GM03348 (cell line): ENCODE data around the gene PLA2G4B.
A peak's percentile ranks its signal among the peaks of the same experiment; 100 is the strongest.

Source experiments
- DNase-seq: peaks from one replicate; pipeline ENCODE4 v3.0.0; 2012; ENCODE audit warnings: low spot score

Gene PLA2G4B

DNA sequence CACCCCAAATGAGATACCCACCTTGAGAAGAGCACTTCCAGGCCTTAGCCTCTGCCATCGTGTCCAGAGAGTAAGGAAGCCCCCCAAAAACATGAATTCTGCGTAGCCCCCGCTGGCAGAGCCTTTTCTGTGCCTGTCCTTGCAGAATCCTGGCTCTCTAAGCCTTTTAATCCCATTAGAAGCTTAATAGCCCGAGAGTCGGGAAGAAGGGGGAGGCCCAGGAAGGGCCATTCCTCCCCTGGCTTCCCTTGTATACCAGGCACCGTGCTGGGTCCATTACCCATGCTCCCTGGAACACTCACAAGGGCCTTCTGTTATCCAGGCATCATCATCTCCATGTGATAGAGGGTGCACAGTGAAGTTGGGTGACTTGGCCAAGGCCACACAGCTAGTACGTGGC, 48.1 kb downstream of the PLA2G4B start:
- DNase-seq = no peak

- DNase-seq = no peak
Observed at GRCh38 chr15:41887161-41887560, 48.5 kb downstream of the PLA2G4B start.

GRCh38 chr15:41887893-41888292, 49.2 kb downstream of the PLA2G4B start:
- no peak for DNase-seq

DNA sequence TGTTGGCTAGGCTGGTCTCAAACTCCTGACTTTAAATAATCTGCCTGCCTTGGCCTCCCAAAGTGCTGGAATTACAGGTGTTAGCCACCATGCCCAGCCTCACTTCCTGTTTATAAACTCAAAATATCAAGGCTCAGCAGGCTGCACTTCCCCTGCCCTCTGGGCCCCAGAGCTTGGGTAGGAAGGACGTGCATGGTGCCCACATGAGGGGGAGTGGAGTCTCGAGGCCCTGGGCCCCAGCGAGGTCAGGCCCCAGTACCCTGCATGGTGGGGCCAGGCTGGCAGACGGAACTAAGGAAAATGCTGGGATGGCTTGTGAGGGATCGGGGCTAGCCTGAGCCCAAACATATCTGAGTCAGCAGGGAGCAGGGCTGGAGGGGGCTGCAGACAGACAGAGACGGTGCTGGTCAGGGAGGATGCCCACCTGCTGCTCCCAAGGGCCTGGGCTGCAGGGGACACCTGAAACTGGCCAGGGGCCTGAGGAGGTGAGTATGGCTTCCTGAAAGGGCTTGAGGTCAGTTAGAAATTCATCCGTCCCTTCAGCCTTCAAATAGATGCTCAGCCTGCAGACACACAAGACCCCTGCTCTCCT, 50.1 kb downstream of the PLA2G4B start:
- no peak for DNase-seq

DNA sequence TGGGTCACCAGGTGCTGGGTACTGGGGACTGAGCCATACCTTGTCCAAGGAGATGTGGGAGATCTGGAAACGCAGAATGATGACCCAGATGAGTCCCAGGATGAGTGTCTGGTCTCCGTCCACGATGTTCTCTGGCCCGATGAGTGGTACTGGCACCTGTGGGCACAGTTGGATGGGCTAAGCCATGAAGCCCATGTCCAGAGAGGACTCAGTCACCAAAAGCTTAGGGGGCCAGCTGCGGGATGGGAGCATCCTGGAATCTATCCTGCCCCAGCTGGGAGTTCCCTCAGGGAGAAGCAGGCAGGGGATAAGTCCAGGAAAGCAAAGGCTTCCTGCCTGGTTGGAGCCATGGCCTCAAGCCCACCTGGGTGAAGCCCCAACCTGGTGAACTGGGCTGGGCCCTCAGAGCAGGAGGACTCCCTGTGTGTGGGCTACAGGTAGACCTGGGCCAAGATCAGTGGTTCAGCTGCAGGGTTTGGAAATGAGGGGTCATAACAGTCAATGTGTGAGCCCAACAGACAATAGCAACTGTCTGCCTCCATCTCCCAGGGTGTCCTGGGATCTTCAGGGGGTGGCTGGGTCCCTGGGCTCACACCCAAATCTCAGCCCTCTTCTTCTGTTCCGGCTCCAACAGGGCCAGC, 51.5 kb downstream of the PLA2G4B start:
- DNase-seq = no peak

DNA sequence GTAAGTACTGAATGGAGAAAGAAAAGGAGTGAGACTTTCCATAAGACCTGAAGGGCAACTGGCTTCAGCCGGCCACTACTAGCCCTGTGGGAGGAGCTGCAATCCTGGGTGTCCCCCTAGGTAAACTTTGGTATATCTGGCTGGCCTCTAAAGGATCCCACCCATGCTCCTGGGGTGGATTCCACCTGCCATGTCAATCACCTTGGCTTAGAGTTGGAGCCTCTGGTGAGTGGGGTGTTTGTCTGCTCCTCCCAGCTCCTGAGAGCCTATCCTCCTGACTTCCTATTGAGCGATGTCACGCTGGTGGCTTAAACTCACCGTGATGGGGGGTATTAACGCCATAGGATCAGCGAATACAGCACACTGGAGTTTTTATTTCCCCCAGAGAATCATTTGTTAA, 52.6 kb downstream of the PLA2G4B start:
- DNase-seq = no peak

GRCh38 chr15:41891946-41892345, 53.3 kb downstream of the PLA2G4B start:
- DNase-seq = no peak

GRCh38 chr15:41892621-41893421, 54.2 kb downstream of the PLA2G4B start:
- no peak for DNase-seq

DNA sequence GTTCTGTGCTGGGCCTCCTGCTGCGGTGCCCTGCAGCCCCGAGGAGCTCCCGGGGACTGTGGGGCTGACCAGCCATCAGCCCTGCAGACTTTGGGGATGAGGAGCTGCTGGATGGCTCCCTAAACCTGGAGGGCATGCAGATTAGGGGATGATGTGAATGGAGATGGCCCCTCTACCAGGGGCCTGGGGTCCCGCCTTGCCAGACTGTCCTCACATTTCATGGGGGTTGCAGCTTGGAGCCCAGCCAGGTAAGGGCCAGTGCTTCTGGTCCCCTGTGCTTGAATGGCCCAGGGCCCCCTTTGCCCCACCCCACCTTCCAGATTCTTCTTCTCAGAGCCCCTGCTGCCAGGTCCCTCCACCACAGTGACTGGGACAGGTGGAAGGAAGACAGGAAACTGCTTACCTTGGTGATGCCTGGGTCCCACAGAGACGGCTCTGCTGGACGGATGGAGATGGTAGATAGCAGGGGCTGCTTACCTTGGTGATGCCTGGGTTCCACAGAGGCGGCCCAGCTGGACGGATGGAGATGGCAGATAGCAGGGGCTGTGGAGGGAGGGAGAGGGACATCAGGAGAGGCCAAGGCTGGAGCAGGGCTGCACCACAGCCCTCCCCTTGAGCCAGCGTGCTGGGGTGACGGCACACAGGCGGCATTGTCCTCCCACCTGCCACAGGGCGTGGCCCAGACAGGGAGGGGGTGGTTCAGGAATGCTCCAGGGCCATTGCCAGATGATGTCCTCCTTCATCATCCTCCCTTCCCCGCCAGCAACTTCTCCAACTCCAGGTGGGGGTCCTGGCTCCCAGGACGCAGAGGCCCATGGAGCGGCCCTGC, 55.0 kb downstream of the PLA2G4B start, which contains the start of gene SPTBN5:
SPTBN5 (minus strand) TSS at position 632 of the 829 bp plus-strand sequence; CDS start at position 76, 556 bp downstream.
- no peak for DNase-seq

DNA sequence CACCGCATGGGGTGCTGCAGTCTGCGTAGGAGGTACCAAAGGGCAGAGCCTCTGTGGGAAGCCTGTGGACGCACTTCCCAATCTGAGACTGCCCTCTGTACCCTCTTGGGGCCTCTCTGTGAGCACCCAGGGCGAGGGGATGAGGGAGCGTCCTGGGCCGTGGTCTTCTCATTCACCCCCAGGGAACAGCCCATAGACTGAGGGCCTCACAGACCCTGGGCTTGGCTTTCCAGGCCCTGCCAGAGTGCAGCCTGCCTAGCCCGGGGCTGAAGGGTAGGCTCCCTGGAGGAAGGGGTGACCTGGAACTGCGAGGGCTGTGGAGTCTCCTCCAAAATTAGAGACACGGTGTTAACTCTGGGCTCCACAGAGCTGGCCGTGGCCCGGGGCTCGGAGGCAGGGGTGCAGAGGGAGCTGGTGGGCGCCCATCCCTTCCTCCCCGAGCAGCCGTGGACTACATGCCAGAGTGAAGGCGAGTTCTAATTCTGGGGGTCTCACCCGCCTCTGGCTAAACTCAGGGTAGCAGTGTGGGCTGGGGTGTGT, 55.7 kb downstream of the PLA2G4B start:
- no peak for DNase-seq

GRCh38 chr15:41894791-41895463, 56.3 kb downstream of the PLA2G4B start:
- DNase-seq = peak; percentile 94

DNA sequence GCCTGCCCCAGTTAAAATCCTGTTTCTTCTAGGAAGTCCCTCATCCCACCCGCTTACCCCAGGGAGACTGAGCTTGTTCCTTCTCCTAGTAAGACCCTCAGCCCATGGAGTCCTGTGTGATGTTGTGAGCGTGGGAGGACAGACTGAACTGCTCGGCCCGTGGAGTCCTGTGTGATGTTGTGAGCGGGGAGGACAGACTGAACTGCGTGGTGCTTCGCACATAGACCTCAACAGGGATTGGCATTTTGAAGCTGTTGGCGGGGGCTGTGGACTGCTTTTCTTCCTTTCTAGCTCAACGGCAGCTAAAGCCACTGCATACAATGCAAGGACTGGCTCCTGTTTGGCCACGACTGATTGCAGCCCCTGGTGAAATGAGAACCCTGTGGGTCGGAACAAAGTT, 56.8 kb downstream of the PLA2G4B start:
- no peak for DNase-seq

DNA sequence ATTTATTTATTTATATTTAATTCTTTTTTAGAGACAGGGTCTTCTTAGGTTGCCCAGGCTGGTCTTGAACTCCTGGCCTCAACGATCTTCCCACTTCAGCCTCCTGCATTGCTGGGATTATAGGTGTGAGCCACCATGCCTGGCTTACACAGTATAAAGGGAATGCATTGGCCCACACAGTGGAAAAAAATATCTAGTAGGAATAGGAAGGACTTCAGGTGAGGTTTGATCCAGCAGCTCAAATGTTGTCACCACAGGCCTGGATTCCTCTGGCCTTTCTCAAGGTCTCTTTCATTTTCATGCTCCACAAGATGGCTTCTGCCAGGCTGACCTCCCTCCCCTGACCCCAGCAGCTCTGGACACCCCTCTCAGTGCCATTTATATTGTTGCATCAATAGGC, 57.3 kb downstream of the PLA2G4B start:
- no peak for DNase-seq

GRCh38 chr15:41896566-41896965, 57.9 kb downstream of the PLA2G4B start:
- no peak for DNase-seq

- no peak for DNase-seq
Observed at GRCh38 chr15:41897363-41897799, 58.7 kb downstream of the PLA2G4B start.
